HepG2 (cell line): ENCODE measurements around the gene CNTRL. TPM values are rescaled to one million over a fixed set of nuclear protein-coding genes. Genes with fewer than 3 reads are reported as not detected.

ENCODE experiments used
- polyA plus RNA-seq, 8 experiments: library from polyadenylated mRNA; depleted of rRNA in 3 of 8; stranded (reverse) in 7 of 8; unstranded in 1 of 8; fragments of >200 nt; fragmentation: Illumina TruSeq in 4 of 8; extraction: Trizol in 4 of 8; gene quantifications; 2 replicates each; pipeline versions ENCODE4 v1.2.1 to v1.2.3, GENCODE V29; 2011 to 2016; ENCODE audit warnings: low read depth in 4 of 8, missing spikeins in 1 of 8, mixed read lengths in 1 of 8; ENCODE audit not compliant: insufficient read depth in 1 of 8
- small RNA-seq, 3 experiments: library from RNA; depleted of rRNA; stranded (forward); fragments of <200 nt; gene quantifications; one replicate each; pipeline ENCODE3, GENCODE V24; 2012; ENCODE audit warnings: low read depth in 2 of 3, low replicate concordance in 1 of 3; ENCODE audit not compliant: insufficient read length in 3 of 3, insufficient read depth in 2 of 3
- total RNA-seq, 5 experiments: library from RNA; depleted of rRNA; stranded (reverse); fragments of >200 nt; fragmentation: Illumina TruSeq; extraction: Trizol; gene quantifications; 2 replicates each; pipeline ENCODE4 v1.2.3, GENCODE V29; 2016; ENCODE audit warnings: low read depth in 1 of 5

Gene CNTRL
- total and polyA plus RNA-seq, 2 of the 13 experiments (the other 11 are each of a cell fraction or from before 2014, with no cell fraction given) = 7.5 to 11.8 TPM

Small RNA genes within 50 kb of the gene (small RNA-seq; reads per million reads assigned to genes)
- gene RN7SL181P = 0 reads per million in 3 experiments

Other genes starting within 250 kb of the CNTRL start
- 18.1 and 32.6 TPM in 2 replicates for gene PSMD5, start 232.0 kb upstream of the CNTRL start, total RNA-seq (2016; rRNA removed; fragmentation: Illumina TruSeq; extraction: Trizol)
- gene PSMD5, start 232.0 kb upstream of the CNTRL start, polyA plus RNA-seq (2011; rRNA removed) = 10.6 and 12.7 TPM in 2 replicates
- gene PHF19, start 197.8 kb upstream of the CNTRL start, total RNA-seq (2016; rRNA removed; fragmentation: Illumina TruSeq; extraction: Trizol) = 38.9 and 41.3 TPM in 2 replicates
- 25.5 and 29.7 TPM in 2 replicates for gene PHF19, start 197.8 kb upstream of the CNTRL start, polyA plus RNA-seq (2011; rRNA removed)
- 0.11 and 0.44 TPM in 2 replicates for gene TRAF1, start 148.2 kb upstream of the CNTRL start, total RNA-seq (2016; rRNA removed; fragmentation: Illumina TruSeq; extraction: Trizol)
- gene TRAF1, start 148.2 kb upstream of the CNTRL start, polyA plus RNA-seq (2011; rRNA removed) = 1.0 and 1.8 TPM in 2 replicates
- gene C5, start 24.7 kb upstream of the CNTRL start, total RNA-seq (2016; rRNA removed; fragmentation: Illumina TruSeq; extraction: Trizol) = 29.8 and 57.6 TPM in 2 replicates
- 192 and 242 TPM in 2 replicates for gene C5, start 24.7 kb upstream of the CNTRL start, polyA plus RNA-seq (2011; rRNA removed)
- 19.3 and 42.2 TPM in 2 replicates for gene RAB14, start 126.9 kb downstream of the CNTRL start, total RNA-seq (2016; rRNA removed; fragmentation: Illumina TruSeq; extraction: Trizol)
- gene RAB14, start 126.9 kb downstream of the CNTRL start, polyA plus RNA-seq (2011; rRNA removed) = 15.3 and 17.4 TPM in 2 replicates
- gene GSN, start 193.2 kb downstream of the CNTRL start, total RNA-seq (2016; rRNA removed; fragmentation: Illumina TruSeq; extraction: Trizol) = 126 and 307 TPM in 2 replicates
- gene GSN, start 193.2 kb downstream of the CNTRL start, polyA plus RNA-seq (2011; rRNA removed) = 294 and 436 TPM in 2 replicates